ENCODE measurements around the gene ACTBL2.

The ACTBL2 gene

DNA sequence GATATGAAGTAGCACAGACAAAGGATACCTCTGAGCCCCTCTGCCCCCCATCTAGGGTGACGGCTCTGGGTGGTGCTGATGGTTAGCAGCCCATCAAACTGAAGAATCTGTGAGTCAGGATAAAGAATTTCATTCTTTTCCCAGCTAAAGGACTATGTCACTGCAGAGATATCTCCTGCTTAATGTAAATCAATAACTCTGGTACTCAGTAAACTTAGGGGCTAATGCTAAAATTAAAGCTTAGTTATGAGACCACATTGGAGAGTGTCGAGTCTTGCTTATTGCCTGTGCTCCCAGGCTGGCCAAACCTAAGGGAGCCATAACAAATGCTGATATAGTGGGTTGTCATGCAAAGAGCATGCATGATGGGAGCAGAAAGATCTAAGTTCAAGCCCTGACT lies 25.6 kb upstream of the ACTBL2 start:
- no peak for TF ChIP-seq POU2F2 (IDR thresholded peaks at IDR 0.05; ENCODE audit: low read depth, low read length)
- no peak for TF ChIP-seq SPI1 (IDR thresholded peaks at IDR 0.05; ENCODE audit: low read depth, low read length)
- TF ChIP-seq PAX5 (IDR thresholded peaks at IDR 0.05; ENCODE audit: insufficient read depth, low read length, severe bottlenecking), result no peak
- no peak for TF ChIP-seq TAF1 (IDR thresholded peaks at IDR 0.05; ENCODE audit: low read depth, low read length)
- no peak for TF ChIP-seq POLR2A (IDR thresholded peaks at IDR 0.05; ENCODE audit: low read depth, low read length)
- TF ChIP-seq POLR2AphosphoS5 (IDR thresholded peaks at IDR 0.05; ENCODE audit: low read depth, low read length), result no peak
- DNase-seq (ENCODE audit: insufficient read length, low spot score), result no peak
- no peak for FAIRE-seq

DNA sequence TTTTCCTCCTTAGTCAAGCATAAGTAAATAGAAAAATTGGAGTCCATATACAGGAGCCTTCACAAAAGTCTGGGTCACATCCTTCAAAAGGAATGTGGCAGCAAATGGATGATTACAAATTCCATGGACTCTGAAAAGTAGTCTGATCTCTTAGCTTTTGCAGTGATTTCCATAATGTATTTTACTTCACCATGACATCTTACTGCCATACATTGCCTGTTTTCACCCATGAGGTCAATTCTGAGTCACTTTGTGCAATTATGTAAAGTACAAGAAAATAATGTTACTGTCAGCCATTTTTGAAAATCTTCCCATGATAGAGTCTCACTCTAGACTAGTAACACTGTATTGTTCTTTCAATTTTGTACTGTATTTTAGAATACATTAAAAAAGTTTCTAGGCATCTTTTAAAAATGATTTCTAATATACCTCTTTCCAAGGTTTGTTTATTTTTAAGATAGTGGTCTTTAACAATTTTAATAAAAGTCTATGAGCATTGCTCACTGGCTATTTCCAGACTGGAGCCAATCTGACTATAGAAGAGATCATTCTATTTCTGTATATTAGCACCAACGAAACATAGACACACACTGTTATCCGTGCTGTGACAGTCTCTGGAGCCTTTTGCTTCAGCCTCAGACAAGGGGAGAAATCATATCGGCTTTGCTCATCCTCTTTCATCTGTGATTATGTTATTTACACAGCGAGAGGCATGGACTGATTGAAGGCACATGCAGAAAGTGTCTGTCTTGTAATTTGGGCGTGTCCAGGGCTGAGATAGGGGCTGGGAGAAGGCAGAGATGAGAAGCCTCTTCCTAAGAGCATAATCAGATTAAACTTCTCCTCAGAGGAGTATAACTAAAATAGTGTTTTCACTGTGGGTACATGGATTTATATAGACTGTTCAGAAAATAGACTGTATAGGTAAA lies 22.9 kb upstream of the ACTBL2 start:
- TF ChIP-seq TAF1 (IDR thresholded peaks at IDR 0.05; ENCODE audit: low read depth, low read length) (no peak), POLR2AphosphoS5 (IDR thresholded peaks at IDR 0.05; ENCODE audit: low read depth, low read length) (no peak), POU2F2 (IDR thresholded peaks at IDR 0.05; ENCODE audit: low read depth, low read length) (no peak), PAX5 (IDR thresholded peaks at IDR 0.05; ENCODE audit: insufficient read depth, low read length, severe bottlenecking) (no peak), SPI1 (IDR thresholded peaks at IDR 0.05; ENCODE audit: low read depth, low read length) (no peak), POLR2A (IDR thresholded peaks at IDR 0.05; ENCODE audit: low read depth, low read length) (no peak)
- FAIRE-seq (no peak), DNase-seq (ENCODE audit: insufficient read length, low spot score) (no peak)

DNA sequence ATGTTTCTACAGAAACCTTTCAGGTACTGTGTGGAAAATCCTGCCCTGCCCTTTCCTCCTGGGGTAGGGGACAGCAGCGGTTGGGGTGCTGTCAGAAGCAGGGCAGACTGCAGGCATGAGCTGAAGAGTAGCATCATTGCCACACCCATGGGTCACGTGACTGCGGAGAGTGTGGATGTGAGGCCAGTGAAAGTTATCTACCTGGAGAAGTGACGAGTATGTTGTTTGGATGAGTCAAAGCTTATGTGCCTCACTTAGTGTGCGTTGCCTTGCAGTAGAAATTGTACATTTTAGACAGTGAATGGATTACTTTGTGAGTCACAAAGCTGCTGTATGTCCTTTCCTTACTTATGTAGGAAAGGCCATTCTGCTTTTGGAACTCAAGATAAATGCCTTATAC lies 21.7 kb upstream of the ACTBL2 start:
- TF ChIP-seq POLR2A (IDR thresholded peaks at IDR 0.05; ENCODE audit: low read depth, low read length) (no peak), PAX5 (IDR thresholded peaks at IDR 0.05; ENCODE audit: insufficient read depth, low read length, severe bottlenecking) (no peak), POU2F2 (IDR thresholded peaks at IDR 0.05; ENCODE audit: low read depth, low read length) (no peak), SPI1 (IDR thresholded peaks at IDR 0.05; ENCODE audit: low read depth, low read length) (no peak), POLR2AphosphoS5 (IDR thresholded peaks at IDR 0.05; ENCODE audit: low read depth, low read length) (no peak), TAF1 (IDR thresholded peaks at IDR 0.05; ENCODE audit: low read depth, low read length) (no peak)
- DNase-seq (ENCODE audit: insufficient read length, low spot score) (no peak), FAIRE-seq (no peak)

DNA sequence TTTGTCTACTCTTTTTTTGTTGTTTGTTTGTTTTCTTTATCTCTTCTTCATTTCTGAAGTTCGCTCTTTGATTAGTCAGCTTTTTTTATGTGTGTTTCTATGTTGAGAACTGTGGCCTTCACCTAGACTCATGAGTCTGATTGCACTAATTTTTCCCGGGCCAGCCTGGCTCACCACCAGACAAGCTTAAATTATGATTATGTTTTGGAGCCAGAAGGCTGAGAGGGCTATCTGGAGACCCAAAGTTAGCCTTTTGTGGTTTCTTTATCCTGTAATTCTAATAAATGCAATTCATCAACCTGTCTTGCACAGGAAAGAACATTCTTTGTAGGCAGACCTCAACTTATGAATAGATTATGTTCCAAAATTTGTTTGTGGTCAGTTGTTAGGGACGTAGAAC lies 20.8 kb upstream of the ACTBL2 start:
- no peak for FAIRE-seq
- no peak for TF ChIP-seq TAF1 (IDR thresholded peaks at IDR 0.05; ENCODE audit: low read depth, low read length)
- no peak for TF ChIP-seq SPI1 (IDR thresholded peaks at IDR 0.05; ENCODE audit: low read depth, low read length)
- TF ChIP-seq PAX5 (IDR thresholded peaks at IDR 0.05; ENCODE audit: insufficient read depth, low read length, severe bottlenecking), result no peak
- no peak for TF ChIP-seq POLR2A (IDR thresholded peaks at IDR 0.05; ENCODE audit: low read depth, low read length)
- no peak for TF ChIP-seq POU2F2 (IDR thresholded peaks at IDR 0.05; ENCODE audit: low read depth, low read length)
- no peak for TF ChIP-seq POLR2AphosphoS5 (IDR thresholded peaks at IDR 0.05; ENCODE audit: low read depth, low read length)
- no peak for DNase-seq (ENCODE audit: insufficient read length, low spot score)

DNA sequence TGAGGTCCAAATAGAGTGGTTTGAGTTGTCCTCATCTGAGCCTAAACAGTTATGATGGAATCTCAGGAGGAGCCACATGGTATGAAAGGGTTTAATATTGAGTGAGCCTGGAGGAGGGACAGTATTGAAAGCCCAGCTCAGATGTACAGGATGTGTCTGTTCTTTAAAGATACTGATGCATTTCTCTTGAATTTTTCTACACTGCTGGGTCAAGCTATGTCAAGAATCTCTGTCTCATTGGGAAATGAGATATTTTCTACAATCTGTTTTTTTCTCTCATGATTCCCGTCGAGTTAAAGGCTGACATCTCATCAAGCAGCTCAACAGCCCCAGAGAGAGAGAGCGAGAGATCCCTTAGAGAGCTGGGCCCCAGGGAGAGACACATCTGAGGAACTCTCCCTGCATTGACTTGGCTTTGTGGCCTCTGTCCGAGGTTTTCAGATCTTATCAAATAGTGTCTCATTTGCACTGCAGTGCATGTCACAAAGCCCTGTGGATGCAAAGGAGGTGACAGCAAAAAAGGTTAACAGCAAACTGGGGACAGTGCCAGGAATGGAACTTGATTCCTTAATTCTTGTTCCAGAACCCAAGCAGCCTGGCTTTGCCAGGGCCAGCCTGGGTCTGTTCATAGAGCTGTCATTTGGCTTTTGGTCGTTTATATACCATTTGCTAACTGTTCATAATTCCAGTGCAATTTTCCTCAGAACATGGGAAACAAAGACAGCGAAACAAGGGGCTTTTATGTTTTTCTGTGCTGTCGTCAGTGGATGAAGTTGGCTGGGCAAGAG lies 19.0 kb upstream of the ACTBL2 start:
- no peak for DNase-seq (ENCODE audit: insufficient read length, low spot score)

DNA sequence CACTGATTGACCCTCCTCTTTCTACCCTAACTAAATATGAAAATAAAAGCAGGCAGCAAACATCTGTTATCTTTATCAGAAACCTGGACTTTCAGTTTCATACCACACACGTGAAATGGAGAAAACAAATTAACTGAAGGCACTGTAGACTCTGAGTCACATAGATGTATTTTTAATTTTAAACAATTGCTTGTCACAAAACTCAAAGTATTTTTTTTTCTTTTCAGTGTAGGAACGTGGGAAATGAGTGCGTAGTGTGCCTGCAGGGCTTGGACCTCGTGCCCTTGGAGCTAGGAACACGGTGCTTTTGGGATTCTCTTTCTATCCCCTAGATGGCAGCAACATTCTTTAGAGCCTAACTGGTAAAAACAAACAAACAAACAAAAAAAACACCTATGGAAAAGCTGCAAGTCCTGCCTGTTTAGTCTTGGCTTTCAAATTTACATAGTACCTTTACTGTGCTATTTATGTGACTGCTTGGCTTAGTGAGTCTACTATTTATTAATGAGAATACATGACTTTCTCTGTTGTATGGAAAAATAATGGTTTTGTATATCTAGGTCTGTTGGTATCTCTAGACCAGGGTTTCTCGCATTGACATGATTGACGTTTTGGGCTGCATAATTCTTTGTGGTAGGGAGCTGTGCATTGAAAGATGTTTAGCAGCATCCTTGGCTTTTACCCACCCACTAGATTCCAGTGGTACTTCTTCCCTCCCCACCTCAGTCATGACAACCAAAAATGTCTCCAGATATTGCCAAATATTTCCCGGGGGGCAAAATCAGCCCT lies 16.8 kb upstream of the ACTBL2 start:
- FAIRE-seq (peak; percentile 33), DNase-seq (ENCODE audit: insufficient read length, low spot score) (peak; percentile 6)
- TF ChIP-seq TAF1 (IDR thresholded peaks at IDR 0.05; ENCODE audit: low read depth, low read length), result no peak
- no peak for TF ChIP-seq POLR2A (IDR thresholded peaks at IDR 0.05; ENCODE audit: low read depth, low read length)
- no peak for TF ChIP-seq POLR2AphosphoS5 (IDR thresholded peaks at IDR 0.05; ENCODE audit: low read depth, low read length)

More for the DNA sequence above, 19.0 kb upstream of the ACTBL2 start:
- FAIRE-seq, result no peak
- TF ChIP-seq POLR2A (IDR thresholded peaks at IDR 0.05; ENCODE audit: low read depth, low read length), result no peak
- TF ChIP-seq TAF1 (IDR thresholded peaks at IDR 0.05; ENCODE audit: low read depth, low read length), result no peak
- TF ChIP-seq POU2F2 (IDR thresholded peaks at IDR 0.05; ENCODE audit: low read depth, low read length), result no peak
- TF ChIP-seq SPI1 (IDR thresholded peaks at IDR 0.05; ENCODE audit: low read depth, low read length), result no peak
- TF ChIP-seq PAX5 (IDR thresholded peaks at IDR 0.05; ENCODE audit: insufficient read depth, low read length, severe bottlenecking), result no peak
- no peak for TF ChIP-seq POLR2AphosphoS5 (IDR thresholded peaks at IDR 0.05; ENCODE audit: low read depth, low read length)

DNA sequence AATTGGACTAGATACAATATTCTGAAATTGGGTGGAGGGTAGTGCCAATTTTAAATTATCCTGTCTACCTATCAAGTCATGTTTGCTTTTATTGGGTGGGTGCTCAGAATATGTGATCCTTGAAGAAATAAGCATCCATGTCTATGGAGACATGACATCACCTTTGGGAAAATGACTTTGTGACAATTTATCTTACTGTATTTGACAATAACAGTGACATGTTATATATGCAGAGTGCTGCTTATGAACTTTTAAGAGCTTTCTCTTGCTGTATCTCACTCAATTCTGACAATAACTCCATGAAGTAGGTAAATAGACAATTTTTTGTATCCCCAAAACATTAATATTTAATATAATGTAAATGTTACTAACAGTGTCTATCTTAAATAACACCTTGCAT lies 15.1 kb upstream of the ACTBL2 start:
- FAIRE-seq, result no peak

DNA sequence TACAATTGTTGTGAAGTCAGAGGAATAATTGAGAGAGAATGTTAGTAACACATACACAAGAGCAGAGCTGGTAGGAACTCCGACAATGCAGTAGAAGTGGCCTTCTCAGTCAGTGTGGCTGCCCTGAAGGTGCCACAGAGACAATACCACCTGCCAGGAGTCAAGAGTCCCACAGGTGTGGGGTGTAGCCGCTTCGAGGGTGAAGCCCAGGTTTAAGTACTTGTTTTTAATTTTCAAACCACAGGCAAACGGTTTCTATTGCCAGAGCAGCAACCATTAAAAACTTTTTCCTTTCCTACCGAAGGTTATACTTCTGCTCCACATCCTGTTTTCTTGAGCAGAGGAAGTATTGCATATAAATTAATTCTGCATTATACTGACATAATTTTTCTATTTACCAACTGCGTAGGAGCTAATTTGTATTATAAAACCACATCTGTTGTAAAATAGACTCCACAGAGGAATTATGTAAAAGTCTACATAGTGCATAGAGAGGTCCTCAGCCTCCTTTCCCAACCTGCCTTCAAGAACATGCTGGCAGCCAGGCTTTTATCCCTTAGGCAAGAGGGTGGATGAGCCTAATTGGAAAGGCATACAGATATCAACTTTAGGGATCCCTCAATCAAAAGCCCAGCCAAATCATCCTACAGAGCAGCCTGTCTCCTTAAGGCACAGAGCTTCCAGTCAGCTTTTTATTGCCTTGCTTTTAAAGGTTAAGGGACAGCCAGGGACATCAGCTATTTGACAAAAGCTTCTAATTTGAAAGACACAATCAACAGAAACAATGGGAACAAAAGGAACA lies 12.9 kb upstream of the ACTBL2 start:
- no peak for FAIRE-seq
- TF ChIP-seq POU2F2 (IDR thresholded peaks at IDR 0.05; ENCODE audit: low read depth, low read length), result no peak
- no peak for TF ChIP-seq POLR2AphosphoS5 (IDR thresholded peaks at IDR 0.05; ENCODE audit: low read depth, low read length)
- no peak for TF ChIP-seq TAF1 (IDR thresholded peaks at IDR 0.05; ENCODE audit: low read depth, low read length)
- no peak for TF ChIP-seq POLR2A (IDR thresholded peaks at IDR 0.05; ENCODE audit: low read depth, low read length)
- TF ChIP-seq PAX5 (IDR thresholded peaks at IDR 0.05; ENCODE audit: insufficient read depth, low read length, severe bottlenecking), result no peak
- no peak for TF ChIP-seq SPI1 (IDR thresholded peaks at IDR 0.05; ENCODE audit: low read depth, low read length)

More for the DNA sequence above, 15.1 kb upstream of the ACTBL2 start:
- TF ChIP-seq SPI1 (IDR thresholded peaks at IDR 0.05; ENCODE audit: low read depth, low read length) (no peak), POLR2A (IDR thresholded peaks at IDR 0.05; ENCODE audit: low read depth, low read length) (no peak), PAX5 (IDR thresholded peaks at IDR 0.05; ENCODE audit: insufficient read depth, low read length, severe bottlenecking) (no peak), POLR2AphosphoS5 (IDR thresholded peaks at IDR 0.05; ENCODE audit: low read depth, low read length) (no peak), TAF1 (IDR thresholded peaks at IDR 0.05; ENCODE audit: low read depth, low read length) (no peak), POU2F2 (IDR thresholded peaks at IDR 0.05; ENCODE audit: low read depth, low read length) (no peak)
- no peak for DNase-seq (ENCODE audit: insufficient read length, low spot score)

More for the DNA sequence above, 12.9 kb upstream of the ACTBL2 start:
- DNase-seq (ENCODE audit: insufficient read length, low spot score), result no peak
